ENCODE results near the gene BRIP1.
"Not testable (repeated sequence)": the region's sequence is repeated elsewhere in the genome, so short reads cannot be mapped to it uniquely, and the experiment has no call there.

Gene BRIP1

DNA sequence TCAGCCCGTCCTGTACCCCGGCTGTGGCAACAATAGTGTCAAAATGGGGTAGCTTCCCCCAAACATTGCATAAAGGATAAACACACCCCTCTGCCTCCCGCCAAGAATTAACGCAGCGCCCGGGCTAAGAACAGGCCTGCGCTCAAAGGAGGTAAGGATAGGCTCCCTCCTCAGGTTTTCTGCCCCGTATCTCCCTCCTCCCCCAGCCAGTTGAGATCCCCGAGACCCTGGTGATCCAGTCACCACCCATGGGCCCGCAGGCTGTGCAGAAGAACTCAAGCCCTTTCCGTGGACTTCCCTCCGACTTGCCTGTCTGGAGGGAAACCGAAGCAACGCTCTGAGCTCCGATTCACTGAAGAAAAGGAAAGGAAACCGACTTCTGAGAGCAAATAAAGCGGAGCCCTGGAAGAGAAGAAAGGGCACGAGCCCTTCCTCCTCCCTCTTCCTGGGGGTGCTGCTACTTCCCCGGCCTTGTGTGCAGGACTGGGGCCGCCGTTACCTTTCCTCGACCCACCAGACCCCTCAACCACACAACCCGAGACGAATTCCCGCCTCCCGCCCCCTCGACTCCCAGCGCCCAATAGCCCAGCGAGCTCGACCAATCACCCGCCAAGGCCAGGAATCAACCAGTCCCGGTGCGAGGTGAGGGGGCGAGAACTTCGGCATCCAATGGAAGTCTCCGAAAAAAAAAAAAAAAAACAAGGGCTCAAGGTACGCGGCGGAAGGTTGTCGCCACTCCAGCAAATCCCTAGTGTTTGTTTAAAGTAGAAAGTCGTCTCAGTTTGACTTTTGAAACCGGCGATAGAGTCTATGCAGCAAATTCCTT, at the start of gene BRIP1:
Gene BRIP1, minus strand, starts transcription at position 554 of the 826 bp plus-strand sequence. CDS start 1,989 bp downstream, outside the sequence.
- DNase-seq (ENCODE audit: low read depth): peak; percentile 96

GRCh38 chr17:61908292-61909037, 45.1 kb upstream of the BRIP1 start:
- DNase-seq (ENCODE audit: low read depth): no peak

GRCh38 chr17:61907361-61907760, 44.0 kb upstream of the BRIP1 start:
- no peak for DNase-seq (ENCODE audit: low read depth)

- DNase-seq (ENCODE audit: low read depth): no peak
Observed at GRCh38 chr17:61904094-61904710, 40.9 kb upstream of the BRIP1 start.

DNA sequence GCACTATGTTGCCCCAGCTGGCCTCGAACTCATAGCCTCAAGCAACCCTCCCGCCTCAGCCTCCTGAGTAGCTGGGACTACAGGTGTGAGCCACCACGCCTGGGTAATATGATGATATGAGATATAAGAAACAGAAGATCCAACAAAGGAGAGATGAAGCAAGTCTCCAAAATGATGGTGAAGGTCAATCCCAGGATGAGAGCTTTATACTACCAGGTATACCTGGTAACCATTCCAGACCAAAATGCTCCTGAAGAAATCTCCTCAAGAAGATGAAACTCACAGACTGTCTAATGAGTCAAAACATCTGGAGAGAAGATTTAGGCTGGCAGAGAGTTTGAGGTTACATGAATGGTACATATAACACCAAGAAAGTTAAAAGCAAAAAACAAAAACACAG, 39.9 kb upstream of the BRIP1 start:
- DNase-seq (ENCODE audit: low read depth): no peak

GRCh38 chr17:61897548-61898180, 34.3 kb upstream of the BRIP1 start:
- DNase-seq (ENCODE audit: low read depth): no peak

DNA sequence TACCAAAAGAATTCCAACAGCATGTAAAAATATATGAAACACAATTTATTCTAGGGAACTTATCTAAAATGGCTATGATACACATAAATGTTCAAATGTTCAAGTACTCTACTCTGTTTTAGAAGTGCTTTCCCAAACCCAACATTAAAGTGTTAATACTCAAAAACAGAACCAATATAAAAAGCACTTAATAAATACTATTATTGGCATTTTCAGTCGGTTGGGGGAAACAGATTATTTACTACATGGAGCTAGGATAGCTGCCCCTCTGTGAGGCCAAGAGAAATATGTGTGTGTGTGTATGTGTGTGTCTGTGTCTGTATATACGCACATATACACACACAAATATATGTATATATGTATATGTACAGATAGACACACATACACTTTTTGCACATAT, 32.1 kb upstream of the BRIP1 start:
- DNase-seq (ENCODE audit: low read depth): no peak

DNA sequence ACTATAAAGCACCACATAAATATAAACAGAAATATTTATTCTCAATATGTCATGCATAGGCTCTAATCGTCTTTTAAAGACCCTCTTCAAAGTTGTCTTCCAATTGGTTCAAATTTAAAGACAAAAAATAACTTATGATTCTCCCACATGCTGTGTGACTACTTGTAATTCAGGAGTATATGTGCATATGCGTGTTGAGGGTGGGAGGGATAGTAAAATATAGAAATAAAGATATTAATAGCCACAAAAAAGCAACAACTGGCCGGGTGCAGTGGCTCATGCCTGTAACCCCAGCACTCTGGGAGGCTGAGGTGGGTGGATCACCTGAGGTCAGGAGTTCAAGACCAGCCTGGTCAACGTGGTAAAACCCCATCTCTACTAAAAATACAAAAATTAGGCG, 31.0 kb upstream of the BRIP1 start:
- not testable (repeated sequence) for DNase-seq (ENCODE audit: low read depth)

DNA sequence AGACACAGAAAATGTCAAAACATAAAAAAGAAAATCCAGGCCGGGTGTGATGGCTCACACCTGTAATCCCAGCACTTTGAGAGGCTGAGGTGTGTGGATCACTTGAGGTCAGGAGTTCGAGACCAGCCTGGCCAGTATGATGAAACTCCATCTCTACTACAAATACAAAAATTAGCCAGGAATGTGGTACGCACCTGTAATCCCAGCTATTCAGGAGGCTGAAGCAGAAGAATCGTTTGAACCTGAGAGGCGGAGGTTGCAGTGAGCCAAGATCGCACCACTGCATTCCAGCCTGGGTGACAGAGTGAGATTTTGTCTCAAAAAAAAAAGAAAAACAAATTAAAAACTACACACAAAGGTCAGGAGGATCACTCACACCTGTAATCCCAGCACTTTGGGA, 24.4 kb upstream of the BRIP1 start:
- DNase-seq (ENCODE audit: low read depth): not testable (repeated sequence)

DNA sequence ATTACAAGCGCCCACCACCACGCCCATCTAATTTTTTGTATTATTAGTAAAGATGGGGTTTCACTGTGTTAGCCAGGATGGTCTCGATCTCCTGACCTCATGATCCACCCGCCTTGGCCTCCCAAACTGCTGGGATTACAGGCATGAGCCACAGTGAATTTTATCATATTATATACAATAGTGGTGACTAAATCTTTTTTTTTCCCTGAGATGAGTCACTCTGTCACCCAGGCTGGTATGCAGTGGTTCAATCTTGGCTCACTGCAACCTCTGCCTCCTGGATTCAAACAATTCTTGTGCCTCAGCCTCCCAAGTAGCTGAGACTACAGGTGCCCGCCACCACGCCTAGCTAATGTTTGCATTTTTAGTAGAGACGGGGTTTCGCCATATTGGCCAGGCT, 22.5 kb upstream of the BRIP1 start:
- DNase-seq (ENCODE audit: low read depth): peak; percentile 51

GRCh38 chr17:61884864-61885263, 21.5 kb upstream of the BRIP1 start:
- DNase-seq (ENCODE audit: low read depth): no peak

DNA sequence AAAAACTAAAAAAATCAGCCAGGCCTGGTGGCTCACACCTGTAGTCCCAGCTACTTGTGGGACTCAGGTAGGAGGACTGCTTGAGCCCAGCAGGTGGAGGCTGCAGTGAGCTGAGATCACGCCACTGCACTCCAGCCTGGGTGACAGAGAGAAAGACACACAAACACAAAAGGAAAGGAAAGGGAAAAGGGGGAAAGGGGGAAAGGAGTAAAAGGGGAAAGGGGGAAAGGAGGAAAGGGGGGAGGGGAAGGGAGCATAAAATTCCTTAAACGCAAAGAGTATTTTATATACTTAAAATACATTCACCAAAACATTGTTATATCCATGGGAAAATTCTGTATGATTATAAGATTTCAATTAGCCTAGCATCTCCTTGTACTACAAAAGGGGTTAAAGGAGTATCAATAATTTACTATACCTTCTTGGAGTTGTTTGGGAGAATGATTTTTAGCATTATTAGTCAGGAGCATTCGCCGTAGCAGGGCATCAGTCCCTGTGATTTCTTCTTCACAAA, 17.3 kb upstream of the BRIP1 start:
- DNase-seq (ENCODE audit: low read depth): no peak

DNA sequence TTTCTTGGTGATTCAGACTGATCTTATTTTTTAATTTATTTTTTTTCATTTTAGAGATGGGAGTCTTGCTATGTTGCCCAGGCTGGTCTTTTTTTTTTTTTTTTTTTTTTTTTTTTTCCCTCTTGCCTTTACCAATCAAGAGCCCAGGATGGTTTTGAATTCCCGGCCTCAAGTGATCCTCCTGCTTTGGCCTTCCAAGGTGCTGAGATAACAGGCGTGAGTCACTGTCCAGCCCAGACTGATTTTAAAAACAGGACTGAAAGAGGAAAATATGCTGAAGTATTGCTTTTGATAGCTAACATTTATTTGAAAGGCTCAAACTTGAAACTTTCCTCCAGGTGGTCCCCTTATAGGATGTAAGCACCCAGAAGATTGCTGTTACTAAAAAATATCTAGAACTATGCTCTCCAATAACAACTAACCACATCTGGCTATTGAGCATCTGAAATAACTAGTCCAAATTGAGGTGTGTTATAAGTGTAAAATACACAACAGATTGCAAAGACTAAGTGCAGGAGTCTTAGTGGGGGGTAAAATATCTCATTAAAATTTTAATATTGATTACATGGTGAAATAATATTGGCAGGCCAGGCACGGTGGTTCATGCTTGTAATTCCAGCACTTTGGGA, 15.8 kb upstream of the BRIP1 start:
- DNase-seq (ENCODE audit: low read depth): peak; percentile 29

GRCh38 chr17:61878520-61878919, 15.2 kb upstream of the BRIP1 start:
- DNase-seq (ENCODE audit: low read depth): no peak

- DNase-seq (ENCODE audit: low read depth): no peak
Observed at GRCh38 chr17:61877837-61878236, 14.5 kb upstream of the BRIP1 start.

- no peak for DNase-seq (ENCODE audit: low read depth)
Observed at GRCh38 chr17:61875804-61876203, 12.5 kb upstream of the BRIP1 start.

DNA sequence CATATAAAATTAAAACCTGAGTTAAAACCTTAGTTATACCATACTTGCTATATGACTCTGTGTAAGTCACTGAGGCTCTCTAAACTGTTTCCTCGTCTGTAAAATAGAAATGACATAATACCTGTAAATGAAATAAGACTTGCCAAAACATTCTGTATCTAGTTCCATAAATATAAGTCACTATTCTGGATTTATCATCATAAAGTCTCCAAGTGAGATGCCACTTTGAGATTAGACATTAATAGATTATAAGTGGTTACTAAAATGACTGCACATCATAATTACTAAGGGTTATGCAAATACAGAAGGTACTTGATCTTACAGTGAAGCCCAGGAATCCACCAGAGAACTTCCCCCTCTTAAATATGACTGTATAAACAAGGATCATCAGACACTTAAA, 12.0 kb upstream of the BRIP1 start:
- DNase-seq (ENCODE audit: low read depth): no peak

GRCh38 chr17:61874075-61874474, 10.7 kb upstream of the BRIP1 start:
- no peak for DNase-seq (ENCODE audit: low read depth)

GRCh38 chr17:61872099-61872498, 8.8 kb upstream of the BRIP1 start:
- no peak for DNase-seq (ENCODE audit: low read depth)

DNA sequence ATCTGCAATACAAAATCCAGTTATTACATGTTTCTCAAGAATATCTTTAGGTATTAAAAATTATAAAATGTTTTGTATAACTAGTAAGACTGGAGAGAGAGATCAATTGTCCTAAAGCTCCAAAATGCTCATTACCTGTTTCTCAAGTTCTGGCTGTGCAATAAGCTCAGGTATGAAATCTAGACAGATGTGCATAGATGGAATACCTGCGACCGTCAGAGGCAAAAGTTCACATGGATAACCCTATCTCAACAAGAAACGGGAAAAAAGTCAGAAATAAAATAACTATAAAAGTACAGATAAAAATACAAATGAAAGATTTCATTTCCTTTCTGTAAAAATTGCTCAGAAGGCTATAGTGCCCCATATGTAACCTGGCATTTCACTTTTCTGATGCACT, 5.8 kb upstream of the BRIP1 start:
- DNase-seq (ENCODE audit: low read depth): no peak

- no peak for DNase-seq (ENCODE audit: low read depth)
Observed at GRCh38 chr17:61868074-61868473, 4.7 kb upstream of the BRIP1 start.

GRCh38 chr17:61867033-61867432, 3.7 kb upstream of the BRIP1 start:
- DNase-seq (ENCODE audit: low read depth): no peak

All from iris pigment epithelial cell (primary cell).